Liver (tissue), 9 donors: ENCODE data around the gene COL23A1. TPM values are rescaled to one million over a fixed set of nuclear protein-coding genes. Genes with fewer than 3 reads are reported as not detected.

Experiments
- DNase-seq: peaks from one replicate; pipeline ENCODE4 v3.0.0-alpha.2; 2017; ENCODE audit warnings: low spot score
- H3K27ac ChIP-seq, 2 donors: one replicate each; pipeline ENCODE4 v1.7.0; 2013; ENCODE audit warnings: inconsistent platforms in 2 of 2, low read length in 2 of 2, control low read depth in 1 of 2, low read depth in 1 of 2, mild to moderate bottlenecking in 1 of 2
- H3K27me3 ChIP-seq, 4 donors: one replicate each; pipeline versions ENCODE4 v1.6.1 to v1.7.0; 2013; ENCODE audit warnings: low read length in 3 of 4, inconsistent platforms in 1 of 4, mild to moderate bottlenecking in 1 of 4, moderate library complexity in 1 of 4; ENCODE audit not compliant: control insufficient read depth in 4 of 4, insufficient read depth in 4 of 4
- H3K36me3 ChIP-seq, 4 donors: one replicate each; pipeline versions ENCODE4 v1.6.1 to v1.7.0; 2013; ENCODE audit warnings: low read length in 3 of 4, mild to moderate bottlenecking in 3 of 4, low read depth in 1 of 4, moderate library complexity in 1 of 4; ENCODE audit not compliant: control insufficient read depth in 4 of 4, insufficient read depth in 3 of 4
- H3K4me1 ChIP-seq, 4 donors: one replicate each; pipeline versions ENCODE4 v1.6.1 to v1.7.0; 2013; ENCODE audit warnings: low read length in 3 of 4, mild to moderate bottlenecking in 3 of 4, moderate library complexity in 1 of 4; ENCODE audit not compliant: control insufficient read depth in 4 of 4, insufficient read depth in 4 of 4
- H3K4me3 ChIP-seq, 3 donors: one replicate each; pipeline versions ENCODE4 v1.6.1 to v1.7.0; 2013; ENCODE audit warnings: low read length in 3 of 3, control low read depth in 1 of 3, low read depth in 1 of 3, mild to moderate bottlenecking in 1 of 3
- H3K9ac ChIP-seq, 2 donors: one replicate each; pipeline ENCODE4 v1.7.0; 2013; ENCODE audit warnings: low read length in 2 of 2, mild to moderate bottlenecking in 2 of 2, moderate library complexity in 2 of 2, control low read depth in 1 of 2, low read depth in 1 of 2
- H3K9me3 ChIP-seq, 4 donors: one replicate each; pipeline versions ENCODE4 v1.6.1 to v1.7.0; 2013; ENCODE audit warnings: low read length in 3 of 4; ENCODE audit not compliant: control insufficient read depth in 4 of 4
- ATF3 ChIP-seq: IDR thresholded peaks from 2 replicates; pipeline ENCODE4 v1.6.1; 2016; ENCODE audit warnings: antibody characterized with exemption
- EGR1 ChIP-seq, 2 donors: IDR thresholded peaks; 2 replicates each; pipeline ENCODE4 v1.6.1; 2016 to 2018; ENCODE audit warnings: antibody characterized with exemption in 2 of 2, low read depth in 2 of 2
- FOXA1 ChIP-seq: IDR thresholded peaks from 2 replicates; pipeline ENCODE4 v1.6.1; 2016; ENCODE audit warnings: antibody characterized with exemption
- FOXA2 ChIP-seq: IDR thresholded peaks from 2 replicates; pipeline ENCODE4 v1.6.1; 2016; ENCODE audit warnings: antibody characterized with exemption
- GABPA ChIP-seq, 2 donors: IDR thresholded peaks in 1 of 2; conservative IDR thresholded peaks in 1 of 2; 2 replicates each; pipeline ENCODE4 v1.6.1; 2016; ENCODE audit warnings: antibody characterized with exemption in 2 of 2, mild to moderate bottlenecking in 1 of 2, moderate library complexity in 1 of 2
- HNF4A ChIP-seq, 2 donors: conservative IDR thresholded peaks; 2 replicates each; pipeline ENCODE4 v1.6.1; 2016; ENCODE audit warnings: antibody characterized with exemption in 2 of 2, mild to moderate bottlenecking in 2 of 2
- HNF4G ChIP-seq: IDR thresholded peaks from 2 replicates; pipeline ENCODE4 v1.6.1; 2016; ENCODE audit warnings: antibody characterized with exemption
- JUND ChIP-seq, 2 donors: IDR thresholded peaks; 2 replicates each; pipeline ENCODE4 v1.6.1; 2016; ENCODE audit warnings: antibody characterized with exemption in 2 of 2
- MAX ChIP-seq: IDR thresholded peaks from 2 replicates; pipeline ENCODE4 v1.6.1; 2016; ENCODE audit warnings: antibody characterized with exemption
- NR2F2 ChIP-seq: IDR thresholded peaks from 2 replicates; pipeline ENCODE4 v1.6.1; 2016; ENCODE audit warnings: antibody characterized with exemption
- RAD21 ChIP-seq, 2 donors: IDR thresholded peaks; 2 replicates each; pipeline ENCODE4 v1.6.1; 2016; ENCODE audit warnings: antibody characterized with exemption in 2 of 2, mild to moderate bottlenecking in 2 of 2
- REST ChIP-seq: IDR thresholded peaks from 2 replicates; pipeline ENCODE4 v1.6.1; 2016; ENCODE audit warnings: antibody characterized with exemption, mild to moderate bottlenecking
- RXRA ChIP-seq, 2 donors: IDR thresholded peaks; 2 replicates each; pipeline ENCODE4 v1.6.1; 2017 to 2018; ENCODE audit warnings: antibody characterized with exemption in 2 of 2, mild to moderate bottlenecking in 1 of 2
- SP1 ChIP-seq: IDR thresholded peaks from 2 replicates; pipeline ENCODE4 v1.6.1; 2018; ENCODE audit warnings: antibody characterized with exemption, mild to moderate bottlenecking
- TAF1 ChIP-seq: conservative IDR thresholded peaks from 2 replicates; pipeline ENCODE4 v1.6.1; 2016; ENCODE audit warnings: antibody characterized with exemption, mild to moderate bottlenecking
- YY1 ChIP-seq: IDR thresholded peaks from 2 replicates; pipeline ENCODE4 v1.6.1; 2016; ENCODE audit warnings: antibody characterized with exemption, mild to moderate bottlenecking
- ZBTB33 ChIP-seq: IDR thresholded peaks from 2 replicates; pipeline ENCODE4 v1.6.1; 2016; ENCODE audit warnings: antibody characterized with exemption
- WGBS: extraction: QIAGEN DNeasy Blood & Tissue Kit; methylation state at CpG from one replicate; pipeline ENCODE4 v1.1.7; 2013; 5-methylcytosine and 5-hydroxymethylcytosine counted together
- polyA plus RNA-seq, 2 donors: library from polyadenylated mRNA; stranded (reverse) in 1 of 2; unstranded in 1 of 2; fragments of 200-250 nt in 1 of 2; fragments of >200 nt in 1 of 2; fragmentation: Nextera tagmentation in 1 of 2; extraction: Ambion mirVana in 1 of 2; gene quantifications; one replicate each; pipeline versions ENCODE4 v1.2.1 to v1.2.3, GENCODE V29; 2013 to 2015
- total RNA-seq, 2 donors: library from RNA; depleted of rRNA; stranded (reverse); fragments of >200 nt; gene quantifications; one replicate each; pipeline ENCODE4 v1.2.3, GENCODE V29; 2014
- TF ChIP-seq, protein P1 (sequence below): fragments of 150-350 bp; IDR thresholded peaks from 2 replicates; pipeline ENCODE4 v1.5.1; 2017; ENCODE audit warnings: improper control_type of control experiment, low read depth, low read length; ENCODE audit not compliant: missing input control
- donor health status: healthy.
- donor health status: healthy.
- donor health status: healthy.
- donor health status: healthy.
- donor health status: healthy.

COL23A1 gene
- total and polyA plus RNA-seq, 4 donors = 0.08 to 1.4 (median 0.27) TPM

DNA sequence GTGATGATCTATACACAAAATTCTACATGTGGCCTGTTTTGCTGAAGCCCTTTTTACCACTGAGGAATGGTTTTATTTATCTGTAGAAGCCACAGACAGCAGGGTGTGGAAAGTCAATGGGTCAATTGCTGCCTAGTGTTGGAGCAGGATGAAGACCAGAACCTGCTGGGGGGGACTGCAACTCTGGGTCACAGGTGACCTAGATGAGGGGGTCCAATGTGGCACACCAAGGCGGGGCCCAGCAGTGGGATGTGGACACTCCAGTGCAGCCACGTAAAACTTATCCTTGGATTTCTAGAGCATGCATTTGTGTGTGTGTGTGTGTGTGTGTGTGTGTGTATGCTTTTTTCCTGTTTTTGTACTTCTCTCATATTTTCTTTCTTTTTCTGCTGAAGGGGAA is 210.1 kb downstream of the COL23A1 start:
- no peaks in the 10 kb centered on the region for H3K4me1 ChIP-seq
- no peak overlapping the region for H3K9ac ChIP-seq
- no peaks in the 10 kb centered on the region for H3K9me3 ChIP-seq
- H3K27me3 ChIP-seq = no peaks in the 10 kb centered on the region
- no peak for DNase-seq
- no peak for TF ChIP-seq YY1
- no peak for TF ChIP-seq RAD21 (IDR thresholded peaks at IDR 0.05)
- TF ChIP-seq FOXA2 = no peak
- no peak for TF ChIP-seq HNF4G
- TF ChIP-seq MAX = no peak
- no peak for TF ChIP-seq ZBTB33
- TF ChIP-seq GABPA (IDR thresholded peaks at IDR 0.05 in 1 of 2, conservative IDR thresholded peaks at IDR 0.05 in 1 of 2) = no peak
- TF ChIP-seq TAF1 = no peak
- TF ChIP-seq HNF4A (conservative IDR thresholded peaks at IDR 0.05) = no peak
- no peak for TF ChIP-seq JUND (IDR thresholded peaks at IDR 0.05)
- TF ChIP-seq RXRA (IDR thresholded peaks at IDR 0.05) = no peak
- no peak for TF ChIP-seq NR2F2
- TF ChIP-seq ATF3 = no peak
- no peak for TF ChIP-seq FOXA1
- WGBS = 74% methylated on average over 2 of the region's 2 CpGs
- no peaks in the 10 kb centered on the region for H3K36me3 ChIP-seq
- no peak overlapping the region for H3K27ac ChIP-seq
- H3K4me3 ChIP-seq = no peak overlapping the region

- WGBS = 93% methylated on average over 14 of the region's 14 CpGs
- H3K4me1 ChIP-seq = no peaks in the 10 kb centered on the region
- DNase-seq = no peak
- no peak overlapping the region for H3K4me3 ChIP-seq
- no peaks in the 10 kb centered on the region for H3K27me3 ChIP-seq
- no peak overlapping the region for H3K27ac ChIP-seq
- TF ChIP-seq MAX = no peak
- no peak for TF ChIP-seq NR2F2
- TF ChIP-seq REST = no peak
- TF ChIP-seq HNF4A (conservative IDR thresholded peaks at IDR 0.05) = no peak
- no peak for TF ChIP-seq ZBTB33
- TF ChIP-seq GABPA (IDR thresholded peaks at IDR 0.05 in 1 of 2, conservative IDR thresholded peaks at IDR 0.05 in 1 of 2) = no peak
- no peak for TF ChIP-seq RAD21 (IDR thresholded peaks at IDR 0.05)
- no peak for TF ChIP-seq RXRA (IDR thresholded peaks at IDR 0.05)
- TF ChIP-seq TAF1 = no peak
- TF ChIP-seq, protein P1, sequence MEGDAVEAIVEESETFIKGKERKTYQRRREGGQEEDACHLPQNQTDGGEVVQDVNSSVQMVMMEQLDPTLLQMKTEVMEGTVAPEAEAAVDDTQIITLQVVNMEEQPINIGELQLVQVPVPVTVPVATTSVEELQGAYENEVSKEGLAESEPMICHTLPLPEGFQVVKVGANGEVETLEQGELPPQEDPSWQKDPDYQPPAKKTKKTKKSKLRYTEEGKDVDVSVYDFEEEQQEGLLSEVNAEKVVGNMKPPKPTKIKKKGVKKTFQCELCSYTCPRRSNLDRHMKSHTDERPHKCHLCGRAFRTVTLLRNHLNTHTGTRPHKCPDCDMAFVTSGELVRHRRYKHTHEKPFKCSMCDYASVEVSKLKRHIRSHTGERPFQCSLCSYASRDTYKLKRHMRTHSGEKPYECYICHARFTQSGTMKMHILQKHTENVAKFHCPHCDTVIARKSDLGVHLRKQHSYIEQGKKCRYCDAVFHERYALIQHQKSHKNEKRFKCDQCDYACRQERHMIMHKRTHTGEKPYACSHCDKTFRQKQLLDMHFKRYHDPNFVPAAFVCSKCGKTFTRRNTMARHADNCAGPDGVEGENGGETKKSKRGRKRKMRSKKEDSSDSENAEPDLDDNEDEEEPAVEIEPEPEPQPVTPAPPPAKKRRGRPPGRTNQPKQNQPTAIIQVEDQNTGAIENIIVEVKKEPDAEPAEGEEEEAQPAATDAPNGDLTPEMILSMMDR = no peak
- TF ChIP-seq FOXA2 = no peak
- no peak for TF ChIP-seq EGR1 (IDR thresholded peaks at IDR 0.05; ENCODE audit: low read depth in 2 of 2)
- TF ChIP-seq SP1 = no peak
- TF ChIP-seq HNF4G = no peak
- no peak for TF ChIP-seq JUND (IDR thresholded peaks at IDR 0.05)
- no peak for TF ChIP-seq ATF3
- TF ChIP-seq FOXA1 = no peak
- H3K36me3 ChIP-seq = no peaks in the 10 kb centered on the region
- no peak overlapping the region for H3K9ac ChIP-seq
- no peaks in the 10 kb centered on the region for H3K9me3 ChIP-seq
Observed at GRCh38 chr5:178378527-178379484, 211.4 kb downstream of the COL23A1 start.
